ENCODE measurements around the gene TCL1B.

The TCL1B gene

GRCh38 chr14:95668235-95668772 lies 17.9 kb upstream of the TCL1B start:
- no peak for DNase-seq

GRCh38 chr14:95674613-95675012 lies 11.6 kb upstream of the TCL1B start:
- DNase-seq, result no peak

- no peak for DNase-seq
Observed at GRCh38 chr14:95675486-95675885, 10.7 kb upstream of the TCL1B start.

- DNase-seq, result no peak
Observed at GRCh38 chr14:95677179-95677835, 8.9 kb upstream of the TCL1B start.

DNA sequence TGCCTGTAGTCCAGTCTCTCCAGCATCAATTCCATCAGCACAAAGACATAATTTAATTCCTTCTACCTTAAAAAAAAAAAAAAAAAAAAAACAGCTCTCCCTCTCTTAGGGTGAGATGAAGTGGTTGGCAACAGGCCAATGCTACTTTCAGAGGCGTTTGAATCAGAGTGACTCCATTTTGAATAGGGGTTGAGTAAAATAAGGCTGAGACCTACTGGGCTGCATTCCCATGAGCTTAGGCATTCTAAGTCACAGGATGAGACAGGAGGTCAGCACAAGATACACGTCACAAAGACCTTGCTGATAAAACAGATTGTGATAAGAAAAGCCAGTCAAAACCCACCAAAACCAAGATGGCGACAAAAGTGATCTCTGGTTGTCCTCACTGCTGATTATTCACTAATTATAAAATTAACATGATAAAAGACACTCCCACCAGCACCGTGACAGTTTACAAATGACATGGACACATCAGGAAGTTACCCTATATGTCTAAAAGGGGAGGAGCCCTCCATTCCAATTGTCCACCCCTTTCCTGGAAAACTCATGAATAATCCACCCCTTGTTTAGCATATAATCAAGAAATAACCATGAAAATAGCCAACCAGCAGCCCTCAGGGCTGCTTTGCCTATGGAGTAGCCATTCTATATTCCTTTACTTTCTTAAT lies 6.9 kb upstream of the TCL1B start:
- DNase-seq, result peak; percentile 43

DNA sequence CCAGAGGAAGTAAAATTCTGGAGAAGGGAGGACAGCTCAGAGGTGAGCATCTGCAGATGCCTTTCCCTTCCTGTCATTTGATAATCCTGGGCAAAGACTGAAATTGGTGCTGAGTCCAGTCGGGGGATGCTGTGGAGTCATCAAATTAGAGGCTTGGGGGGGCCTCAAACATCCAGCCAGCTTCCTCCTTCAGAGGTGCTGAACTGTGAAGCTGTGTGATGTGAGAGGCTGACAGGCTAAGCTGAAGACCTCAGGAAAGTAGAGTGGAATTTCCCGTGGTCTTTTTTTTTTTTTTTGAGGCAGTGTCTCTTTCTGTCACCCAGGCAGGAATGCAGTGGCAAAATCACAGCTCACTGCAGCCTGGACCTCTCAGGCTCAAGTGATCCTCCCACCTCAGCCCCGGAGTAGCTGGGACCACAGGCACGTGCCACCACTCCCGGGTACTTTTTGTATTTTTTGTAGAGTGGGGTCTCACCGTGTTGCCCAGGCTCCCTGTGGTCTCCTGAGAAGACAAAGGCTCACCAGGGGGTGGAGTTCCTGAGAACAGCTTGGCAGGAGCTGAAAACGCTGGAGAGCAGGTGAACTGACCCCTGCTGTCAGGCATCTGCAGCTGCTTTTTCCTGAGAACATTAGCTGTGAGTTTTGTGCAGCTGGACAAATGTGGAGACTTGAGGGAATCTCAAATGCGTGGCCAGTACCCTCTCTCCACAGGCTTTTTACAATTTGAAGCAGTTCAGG lies 6.1 kb upstream of the TCL1B start:
- no peak for DNase-seq

- DNase-seq, result no peak
Observed at GRCh38 chr14:95681153-95681552, 5.1 kb upstream of the TCL1B start.

GRCh38 chr14:95683793-95684192 lies 2.4 kb upstream of the TCL1B start:
- DNase-seq, result no peak

- DNase-seq, result no peak
Observed at GRCh38 chr14:95686935-95687334, 709 bp downstream of the TCL1B start.

GRCh38 chr14:95689441-95689840 lies 3.2 kb downstream of the TCL1B start:
- DNase-seq, result no peak

DNA sequence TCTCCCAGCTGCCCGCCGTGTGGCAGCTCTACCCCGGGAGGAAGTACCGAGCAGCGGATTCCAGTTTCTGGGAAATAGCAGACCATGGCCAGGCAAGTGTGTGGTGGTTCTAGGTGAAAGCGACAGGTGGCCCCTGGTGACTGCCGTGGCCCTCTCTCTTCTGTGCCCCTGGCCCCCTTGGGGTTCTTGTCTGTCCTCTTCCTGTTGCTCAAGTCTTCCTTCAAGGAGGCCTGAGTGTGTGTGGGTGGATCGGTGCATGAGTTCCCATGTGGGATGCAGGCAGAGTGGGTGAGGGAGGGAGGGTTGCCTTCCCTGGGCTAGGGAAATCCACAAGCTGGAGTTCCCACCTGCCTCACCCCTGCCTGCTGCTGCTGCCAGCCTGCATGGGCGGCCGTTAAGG lies 4.6 kb downstream of the TCL1B start:
- no peak for DNase-seq

GRCh38 chr14:95691591-95691990 lies 5.4 kb downstream of the TCL1B start:
- DNase-seq, result no peak

- DNase-seq, result no peak
Observed at GRCh38 chr14:95692109-95692508, 5.9 kb downstream of the TCL1B start.

DNA sequence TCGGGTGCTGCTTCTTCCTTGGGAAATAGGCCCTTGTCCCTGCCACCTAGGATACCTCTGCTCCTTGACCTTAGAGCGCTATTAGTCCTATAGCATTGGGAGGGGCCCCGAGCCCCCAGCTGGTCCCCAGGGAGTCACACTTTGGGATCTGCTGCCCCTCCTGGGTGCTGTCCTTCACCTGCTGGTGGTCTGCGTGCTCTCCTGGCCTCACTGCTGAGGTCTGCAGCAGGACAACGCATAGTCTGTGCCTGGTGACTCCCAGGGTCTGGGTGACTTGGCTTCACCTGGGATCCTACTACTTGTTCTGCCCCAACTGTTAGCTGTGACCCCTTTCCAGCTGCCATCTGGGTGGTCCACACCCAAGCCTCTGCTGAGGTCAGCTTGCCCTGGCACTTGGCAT lies 8.8 kb downstream of the TCL1B start:
- no peak for DNase-seq

DNA sequence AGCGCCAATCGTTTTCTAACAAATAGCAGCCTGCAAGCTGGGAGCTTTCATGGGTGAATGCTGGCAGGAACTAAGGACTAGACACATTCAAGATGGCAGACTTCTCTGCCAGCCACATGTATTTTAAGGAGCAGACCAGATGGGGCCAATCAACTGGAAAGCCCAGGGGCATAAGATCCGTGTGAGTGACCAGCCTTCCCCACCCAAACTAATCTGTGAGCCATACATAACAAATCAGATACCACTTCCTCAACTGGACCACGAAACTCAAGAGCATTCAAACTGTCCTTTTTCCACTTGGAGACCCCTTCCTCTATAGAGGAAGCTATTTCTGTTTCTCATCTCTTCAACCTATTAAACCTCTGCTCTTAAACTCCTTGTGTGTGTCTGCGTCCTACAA lies 9.7 kb downstream of the TCL1B start:
- no peak for DNase-seq

GRCh38 chr14:95696741-95697140 lies 10.5 kb downstream of the TCL1B start:
- DNase-seq, result no peak

- DNase-seq, result no peak
Observed at GRCh38 chr14:95697764-95698163, 11.5 kb downstream of the TCL1B start.

GRCh38 chr14:95698287-95698686 lies 12.1 kb downstream of the TCL1B start:
- DNase-seq, result no peak

- DNase-seq, result no peak
Observed at GRCh38 chr14:95699412-95699811, 13.2 kb downstream of the TCL1B start.

DNA sequence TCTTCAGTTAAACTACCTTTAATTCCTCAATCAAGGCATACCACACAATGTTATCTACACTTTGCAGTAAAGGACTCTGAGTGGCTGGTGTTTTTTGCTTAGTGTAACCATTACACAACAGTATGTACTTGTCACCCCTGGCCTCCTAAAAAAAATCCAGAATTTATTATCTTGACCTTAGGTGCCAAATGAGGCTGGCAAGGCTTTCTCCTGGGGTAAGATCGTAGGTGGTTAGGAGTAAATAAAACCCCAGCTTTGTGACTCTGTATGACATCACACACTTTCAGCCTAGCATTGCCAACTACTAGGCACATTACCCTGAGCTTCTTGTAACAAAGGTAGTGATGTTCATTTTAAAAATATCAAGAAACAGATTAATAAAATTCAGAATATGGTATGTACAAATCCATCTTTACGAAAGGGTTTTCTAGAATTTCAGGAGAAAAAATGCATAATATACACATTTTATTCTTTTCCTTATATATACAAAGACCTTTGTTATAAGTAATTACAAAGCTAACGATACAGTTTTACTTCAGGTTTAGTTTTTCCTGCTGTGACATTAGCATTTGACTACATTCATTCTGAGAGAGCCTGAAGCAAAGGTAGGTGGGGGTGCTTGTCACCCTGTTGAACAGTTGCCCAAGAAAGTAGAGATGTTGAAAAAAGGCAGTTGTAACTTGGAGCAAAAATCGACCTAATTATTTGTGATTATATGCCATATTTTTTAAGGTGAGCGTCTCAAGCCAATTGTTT lies 14.2 kb downstream of the TCL1B start:
- no peak for DNase-seq

GRCh38 chr14:95701846-95702221 lies 15.6 kb downstream of the TCL1B start:
- DNase-seq, result no peak

DNA sequence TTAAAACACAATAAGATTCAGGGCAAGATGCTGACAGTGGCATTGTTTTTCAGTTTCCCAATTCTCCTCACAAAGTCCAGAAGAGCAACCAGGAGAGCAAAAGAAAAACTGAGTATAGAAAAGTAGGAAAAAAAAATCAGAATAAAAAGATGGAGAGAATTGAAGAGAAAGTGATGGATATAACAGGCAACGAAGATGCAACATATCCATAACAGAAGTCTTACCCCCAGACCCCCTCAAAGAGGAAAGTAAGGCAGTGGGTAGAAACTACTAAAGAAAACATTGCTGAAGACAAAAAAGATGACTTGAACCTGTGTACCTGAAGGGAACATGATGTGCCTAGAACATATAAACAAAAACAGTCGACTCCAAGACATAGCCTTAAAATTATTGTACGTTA lies 17.1 kb downstream of the TCL1B start:
- no peak for DNase-seq

- DNase-seq, result no peak
Observed at GRCh38 chr14:95703805-95704204, 17.6 kb downstream of the TCL1B start.
